RPMI8226 (cell line): Measurements from ENCODE around the gene HS3ST5.

Experiments
- DNase-seq: peaks from one replicate; pipeline ENCODE4 v3.0.0-alpha.2; 2015

HS3ST5 gene

DNA sequence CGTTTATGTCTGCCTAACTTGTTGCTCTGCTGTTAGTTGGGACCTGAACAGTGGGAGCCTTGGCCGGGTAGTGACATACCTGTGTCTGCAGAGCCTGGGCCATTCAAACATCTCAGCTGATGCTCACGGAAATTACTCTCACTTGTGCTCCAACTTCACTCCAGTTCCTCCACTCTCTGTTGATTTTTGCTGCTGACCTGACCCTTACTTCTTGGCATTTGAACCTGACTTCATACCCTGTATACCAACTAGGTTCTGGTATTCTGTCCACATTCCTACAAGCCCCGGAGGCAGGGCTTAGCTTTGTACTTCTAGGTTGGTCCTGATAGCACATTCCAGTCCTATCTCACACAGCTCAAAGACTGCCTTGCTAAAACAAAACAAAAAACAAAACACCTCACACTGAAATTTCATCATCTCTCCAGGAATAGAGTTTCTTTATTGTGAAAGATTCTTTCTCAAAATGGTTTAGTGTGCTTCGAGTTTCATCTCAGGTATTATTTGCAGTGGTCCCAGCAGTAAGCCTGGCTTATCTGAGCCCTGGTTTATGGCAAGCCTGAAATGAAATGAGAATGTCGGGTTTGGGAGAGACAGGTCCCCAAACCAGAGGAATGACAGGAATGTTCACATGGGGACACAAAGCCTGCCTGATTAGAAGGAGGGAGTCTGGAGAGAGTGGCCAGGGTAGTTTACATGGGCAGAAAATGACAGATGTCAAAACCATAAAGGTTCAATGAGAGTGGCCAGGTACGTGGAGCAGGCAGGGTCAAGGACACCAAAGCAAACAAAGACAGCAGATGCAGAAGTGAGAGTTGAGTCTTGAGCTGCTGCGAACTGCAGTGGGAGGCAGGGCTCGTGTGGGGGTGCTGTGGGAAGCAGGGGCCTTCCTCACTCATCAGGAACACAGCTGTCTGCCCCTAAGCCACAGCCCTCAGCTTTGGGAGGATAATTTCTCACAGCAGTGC is 197.7 kb downstream of the HS3ST5 start:
- no peak for DNase-seq

DNA sequence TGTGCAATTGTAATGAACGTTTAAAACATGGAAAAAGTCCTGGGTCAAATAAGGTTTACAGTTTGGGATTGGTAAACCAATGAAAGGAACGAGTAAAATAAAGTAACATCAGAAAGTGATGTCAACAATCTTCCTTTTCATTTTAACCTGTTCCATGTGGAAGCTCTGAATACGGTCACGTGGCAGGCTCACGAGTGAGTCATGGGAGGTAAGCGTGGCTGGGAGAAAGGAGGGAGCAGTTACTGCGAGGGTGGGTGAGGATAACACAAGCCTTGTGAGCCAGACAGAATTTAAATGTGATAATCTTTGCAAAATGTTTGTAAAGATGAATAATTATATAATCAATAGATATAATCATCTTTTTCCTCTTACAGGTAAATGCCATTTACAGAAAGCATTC is 200.6 kb downstream of the HS3ST5 start:
- DNase-seq: no peak

DNA sequence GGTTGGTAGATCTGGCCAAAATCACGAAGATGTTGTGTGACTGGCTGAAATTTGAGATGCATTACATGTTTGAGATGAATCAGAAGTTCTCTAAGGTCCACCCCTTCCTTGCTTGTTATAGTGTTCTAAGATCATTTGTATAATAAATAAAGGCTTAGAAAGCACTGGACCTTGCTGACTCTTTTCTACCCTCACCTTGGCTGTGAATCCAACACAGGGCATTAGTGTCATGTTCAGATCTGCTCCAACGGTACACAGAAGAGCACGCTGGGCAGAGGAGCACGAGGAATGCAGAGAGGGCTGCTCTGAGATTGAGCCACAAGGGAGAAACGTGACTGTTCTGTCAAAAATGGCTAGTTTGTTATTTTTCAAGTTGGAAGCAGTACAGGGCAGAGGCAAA is 202.4 kb downstream of the HS3ST5 start:
- DNase-seq: no peak

DNA sequence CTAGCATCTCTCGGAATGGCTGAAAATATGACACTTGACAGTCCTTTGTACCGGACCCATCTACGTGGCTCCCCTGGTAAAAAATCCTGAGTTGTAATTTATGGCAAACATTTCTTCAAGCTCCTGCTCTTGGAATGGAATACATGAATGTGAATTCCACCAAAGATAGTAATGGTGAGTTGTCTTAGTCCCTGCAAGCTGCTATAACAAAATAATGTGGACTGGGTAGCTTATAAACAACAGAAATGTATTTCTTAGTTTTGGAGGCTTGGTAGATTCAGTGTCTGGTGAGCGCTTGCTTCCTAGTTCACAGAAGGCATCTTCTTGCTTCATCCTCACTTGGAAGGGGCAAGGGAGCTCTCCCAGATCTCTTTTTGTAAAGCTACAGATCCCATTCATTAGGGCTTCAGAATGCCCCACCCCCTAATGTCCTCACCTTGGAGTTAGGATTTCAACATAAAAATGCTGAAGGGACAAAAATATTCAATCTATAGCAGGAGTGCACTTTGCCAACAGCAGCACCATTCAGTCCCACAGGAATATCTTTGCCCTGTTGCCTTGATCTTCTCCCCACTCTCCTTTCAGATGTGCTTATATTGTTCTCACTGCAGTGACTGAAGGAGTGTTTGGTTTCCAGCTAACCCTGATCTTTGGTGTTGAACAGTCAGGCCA is 204.1 kb downstream of the HS3ST5 start:
- no peak for DNase-seq

DNA sequence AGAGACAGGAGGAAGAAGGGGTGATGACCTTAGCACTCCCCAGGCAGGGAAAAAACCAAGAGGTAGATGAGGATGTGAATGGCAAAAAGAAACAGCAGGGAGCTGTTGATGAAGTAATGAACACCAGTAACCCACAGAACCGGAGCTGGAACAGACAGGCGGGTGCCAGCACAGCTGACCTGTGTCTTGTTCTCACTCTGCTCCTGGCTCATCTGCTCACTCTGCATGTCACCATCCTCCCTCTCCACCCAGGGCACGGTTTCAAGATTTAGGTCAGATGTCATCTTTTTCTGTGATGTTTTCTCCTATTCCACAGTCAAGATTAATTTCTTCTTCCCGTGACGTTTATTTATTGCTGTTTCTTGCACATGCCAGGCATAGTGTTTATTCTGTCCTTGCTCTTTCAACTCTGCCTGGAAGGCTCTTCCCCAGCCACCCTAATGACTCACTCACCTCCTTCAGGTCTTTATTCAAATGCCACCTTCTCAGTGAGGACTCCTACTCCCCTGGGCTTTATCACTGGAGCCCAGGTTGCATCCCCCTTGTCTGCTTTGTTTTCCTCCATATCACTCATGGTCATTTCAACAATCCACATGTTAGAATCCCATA is 207.4 kb downstream of the HS3ST5 start:
- DNase-seq: no peak

DNA sequence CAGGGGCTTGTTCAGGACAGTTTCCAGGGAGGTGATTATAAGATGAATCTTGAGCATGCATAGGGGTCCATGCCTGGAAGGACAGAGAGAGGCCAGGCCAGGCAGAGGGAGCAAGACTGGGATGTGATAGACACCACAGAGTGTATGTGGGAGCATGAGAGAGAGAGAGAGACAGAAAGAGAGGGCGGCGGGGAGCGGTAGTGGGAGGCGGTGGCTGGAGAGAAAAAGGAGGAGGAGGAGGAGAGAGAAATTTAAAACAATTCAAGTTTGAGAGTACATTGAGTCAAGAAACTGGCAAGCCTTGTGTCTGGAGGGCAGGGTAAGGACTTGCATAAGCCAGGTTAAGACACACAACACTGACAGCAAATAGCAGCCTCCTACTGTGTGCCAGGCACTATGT is 209.0 kb downstream of the HS3ST5 start:
- no peak for DNase-seq

DNA sequence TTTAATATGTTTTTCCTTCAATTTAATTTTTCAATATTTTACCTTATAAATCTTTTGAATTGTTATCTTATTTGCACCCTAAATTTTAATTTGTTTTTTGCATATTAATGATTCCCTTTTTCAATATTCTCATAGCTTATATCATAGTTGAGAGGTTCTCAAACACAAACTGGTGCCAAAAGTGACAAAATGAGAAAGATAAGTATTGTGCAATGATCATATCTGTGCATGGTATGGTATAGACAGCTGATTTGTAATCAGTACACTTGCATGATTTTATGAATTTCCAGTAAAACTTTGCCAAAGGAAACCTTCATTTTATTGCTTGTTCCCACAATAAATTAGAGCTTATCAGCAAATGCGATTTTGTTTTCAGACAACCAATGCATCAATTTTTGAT is 210.9 kb downstream of the HS3ST5 start:
- DNase-seq: no peak

DNA sequence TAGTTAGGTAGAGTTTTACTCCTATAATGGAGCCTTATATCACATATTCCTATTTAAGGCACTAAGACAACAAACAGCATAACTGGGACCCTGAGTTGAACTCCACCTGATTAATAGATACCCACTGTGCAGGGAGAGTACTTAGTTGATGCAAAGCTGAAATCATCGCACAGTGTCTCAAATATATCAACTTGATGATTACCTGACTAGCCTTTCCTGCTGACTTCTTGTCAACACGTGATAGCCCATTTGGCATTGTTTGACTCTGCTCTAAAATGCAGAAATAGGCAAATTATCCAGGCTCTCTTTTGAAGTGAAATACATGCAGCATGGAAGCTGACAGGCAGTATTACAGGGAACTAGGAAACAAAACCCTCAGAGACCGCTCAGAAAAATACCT is 217.2 kb downstream of the HS3ST5 start:
- no peak for DNase-seq

DNA sequence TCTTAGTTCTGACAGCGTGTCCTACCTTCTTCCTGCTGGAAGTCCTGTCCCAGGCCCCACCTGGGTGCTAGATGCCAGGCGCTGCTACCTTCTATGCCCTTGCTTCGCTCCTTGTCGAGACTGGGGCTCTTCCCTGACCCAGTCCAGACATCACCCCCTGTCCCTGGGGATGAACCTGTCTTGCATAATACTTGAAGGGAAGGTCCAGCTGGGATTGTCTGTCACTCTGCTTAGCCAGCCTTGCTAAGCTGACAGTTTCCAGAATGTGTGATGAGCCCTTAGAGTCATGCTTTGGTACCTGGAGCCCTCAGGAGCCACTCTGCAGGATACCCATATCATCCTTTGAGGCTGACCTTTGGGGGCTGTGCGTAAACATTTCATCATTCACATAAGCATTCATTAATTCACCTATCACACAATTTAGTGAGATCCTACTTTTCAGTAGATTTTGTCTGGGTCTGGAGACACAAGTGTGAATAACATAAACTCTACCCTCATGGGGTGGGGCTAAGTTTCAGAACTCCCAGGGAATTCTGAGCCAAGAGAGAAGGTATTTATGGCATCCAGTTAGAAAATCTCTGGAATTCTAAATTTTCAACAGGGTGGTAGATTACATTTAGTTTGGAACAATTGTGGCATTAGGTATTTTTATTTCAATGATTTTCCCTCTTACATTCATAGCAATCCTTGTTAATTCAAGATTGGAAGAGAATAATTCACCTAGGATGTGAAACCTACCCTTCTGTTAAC is 220.7 kb downstream of the HS3ST5 start:
- no peak for DNase-seq

DNA sequence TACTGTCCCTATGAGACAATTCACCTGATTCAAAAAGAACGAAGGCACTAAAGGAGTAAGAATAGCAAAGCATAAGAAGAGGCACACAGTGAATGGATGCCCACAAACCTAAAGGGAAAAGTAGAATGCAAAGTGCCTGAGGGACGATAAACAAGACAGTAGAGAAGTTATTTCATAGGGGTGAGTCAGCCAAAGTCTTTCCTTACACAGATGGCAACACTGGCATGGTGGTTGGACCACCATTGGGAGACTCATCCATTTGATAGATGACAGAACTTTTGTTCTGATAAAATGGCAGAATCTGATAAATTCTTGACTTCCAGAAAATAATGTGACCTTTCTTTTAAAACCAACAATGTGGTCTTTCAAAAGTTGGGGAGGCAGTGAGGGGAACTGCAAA is 223.8 kb downstream of the HS3ST5 start:
- no peak for DNase-seq

DNA sequence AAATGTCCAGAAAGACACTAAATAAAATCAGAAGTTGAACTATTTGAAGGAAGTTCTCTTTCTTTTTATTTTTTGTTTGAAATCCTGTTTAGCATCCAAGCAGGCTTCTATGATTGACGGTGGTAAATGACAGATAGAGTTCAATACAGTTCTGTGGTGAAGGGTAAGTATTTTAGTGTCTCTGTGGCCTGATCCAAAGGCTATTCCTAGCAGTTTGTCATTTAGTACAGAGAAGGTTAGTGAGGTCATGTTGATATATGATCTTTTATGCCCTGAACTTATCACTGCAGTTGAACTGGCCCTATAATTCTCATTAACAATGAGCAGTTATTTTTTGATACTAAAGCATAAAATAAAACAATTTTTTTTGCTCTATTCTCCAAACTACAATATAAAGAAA is 227.2 kb downstream of the HS3ST5 start:
- DNase-seq: no peak

DNA sequence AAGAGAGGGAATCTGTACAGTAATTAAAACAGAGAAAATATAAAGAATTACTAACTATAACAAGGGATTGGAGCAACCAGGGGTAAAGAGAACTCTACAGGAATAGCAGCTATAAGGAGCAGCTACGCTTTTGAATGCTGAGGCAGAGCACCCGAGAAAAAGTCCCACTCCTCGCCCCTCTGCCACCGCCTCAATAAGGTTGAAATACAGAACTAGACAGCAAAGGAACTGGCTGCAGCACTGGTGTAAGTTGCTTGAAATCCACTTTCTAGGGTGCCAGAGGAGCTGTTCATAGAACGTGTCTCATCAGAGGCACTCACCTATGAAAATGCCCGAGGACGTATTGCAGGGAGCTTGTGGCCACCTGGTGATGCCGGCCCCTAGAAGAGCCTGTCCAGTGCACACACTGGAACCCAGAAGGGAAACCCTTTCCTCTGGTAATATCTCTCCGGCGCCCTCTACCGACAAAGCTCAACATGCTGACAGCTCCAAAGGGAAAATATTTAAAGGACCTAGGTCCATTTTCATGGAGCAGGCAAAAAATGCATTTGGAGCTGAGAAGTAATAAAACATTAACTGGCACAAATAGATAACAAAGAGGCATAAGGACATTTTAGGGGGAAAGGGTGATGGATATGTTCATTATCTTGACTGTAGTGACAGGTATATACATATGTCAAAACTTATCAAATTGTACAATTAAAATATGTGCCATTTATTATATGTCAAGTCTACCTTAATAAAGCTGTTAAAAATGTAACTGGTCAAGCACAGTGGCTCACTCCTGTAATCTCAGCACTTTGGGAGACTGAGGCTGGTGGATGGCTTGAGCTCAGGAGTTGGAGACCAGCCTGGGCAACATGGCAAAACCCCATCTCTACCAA is 234.5 kb downstream of the HS3ST5 start:
- peak; percentile 57 for DNase-seq

DNA sequence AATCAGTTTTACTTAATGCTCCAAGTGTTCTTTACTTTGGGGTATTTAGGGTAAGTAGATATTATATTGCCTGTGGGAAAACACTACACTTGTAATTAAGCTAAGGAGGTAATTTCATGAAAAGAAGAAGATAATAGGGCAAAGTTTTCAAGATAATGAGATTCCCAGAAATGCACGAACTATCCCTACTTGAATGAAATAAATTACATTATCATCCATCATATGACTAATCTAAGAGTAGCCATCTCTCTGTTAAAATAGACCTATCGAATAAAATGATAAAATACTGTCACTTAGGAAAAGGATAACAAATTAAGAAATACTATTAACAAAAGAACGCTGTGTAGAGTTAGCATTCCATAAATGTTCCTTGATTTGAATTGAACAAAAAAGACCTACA is 236.8 kb downstream of the HS3ST5 start:
- no peak for DNase-seq

DNA sequence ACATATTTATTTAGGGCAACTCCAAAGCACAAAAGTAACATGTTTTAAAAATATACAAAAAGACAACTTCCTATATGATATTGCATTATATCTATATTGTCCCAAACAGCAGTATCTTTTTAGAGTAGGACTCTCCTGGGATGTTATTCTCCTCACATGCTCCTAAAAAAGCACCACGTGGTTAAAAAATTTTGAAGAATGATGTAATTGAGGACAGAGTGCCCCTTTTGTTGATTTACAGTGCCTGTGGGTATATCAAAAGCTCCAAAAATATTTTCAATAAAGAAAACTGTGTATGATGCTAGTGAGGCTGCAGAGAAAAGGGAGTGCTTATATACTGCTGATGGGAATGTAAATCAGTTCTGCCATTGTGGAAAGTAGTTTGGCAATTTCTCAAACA is 241.6 kb downstream of the HS3ST5 start:
- no peak for DNase-seq

DNA sequence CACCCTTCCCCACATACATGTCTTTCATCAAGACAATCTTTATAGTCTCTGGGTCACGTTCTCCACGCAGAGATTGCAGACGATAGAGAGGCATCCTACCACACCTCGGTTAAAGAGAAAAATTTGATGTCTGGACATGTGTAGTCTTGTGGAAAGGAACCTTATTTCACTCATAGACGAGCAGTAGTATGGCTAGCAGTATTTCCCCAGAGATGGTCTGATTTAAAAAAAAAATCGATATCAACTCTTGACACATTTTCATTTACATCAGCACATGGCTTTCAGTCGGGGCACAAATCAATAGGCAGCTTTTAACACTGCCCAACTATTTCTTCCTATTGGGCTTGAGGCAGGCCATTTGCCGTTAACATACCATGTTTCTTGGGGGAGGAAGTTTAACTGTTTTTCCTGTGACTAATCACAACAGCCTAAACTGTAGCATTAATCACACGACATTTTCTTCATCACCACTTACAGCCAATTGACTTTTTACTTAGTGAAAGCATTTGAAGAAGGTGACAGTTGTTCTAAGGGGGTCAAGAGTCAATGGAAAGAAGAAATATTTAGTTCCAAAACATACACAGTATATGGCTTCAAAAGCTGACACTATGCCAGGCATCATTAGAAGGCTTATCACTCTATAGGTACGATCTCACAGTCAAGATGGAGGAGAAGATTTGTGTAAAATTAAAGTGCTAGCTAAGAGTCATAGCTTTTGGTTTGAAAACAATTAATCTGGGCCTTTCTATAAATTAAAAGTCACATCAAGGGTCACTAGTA is 242.4 kb downstream of the HS3ST5 start:
- no peak for DNase-seq

DNA sequence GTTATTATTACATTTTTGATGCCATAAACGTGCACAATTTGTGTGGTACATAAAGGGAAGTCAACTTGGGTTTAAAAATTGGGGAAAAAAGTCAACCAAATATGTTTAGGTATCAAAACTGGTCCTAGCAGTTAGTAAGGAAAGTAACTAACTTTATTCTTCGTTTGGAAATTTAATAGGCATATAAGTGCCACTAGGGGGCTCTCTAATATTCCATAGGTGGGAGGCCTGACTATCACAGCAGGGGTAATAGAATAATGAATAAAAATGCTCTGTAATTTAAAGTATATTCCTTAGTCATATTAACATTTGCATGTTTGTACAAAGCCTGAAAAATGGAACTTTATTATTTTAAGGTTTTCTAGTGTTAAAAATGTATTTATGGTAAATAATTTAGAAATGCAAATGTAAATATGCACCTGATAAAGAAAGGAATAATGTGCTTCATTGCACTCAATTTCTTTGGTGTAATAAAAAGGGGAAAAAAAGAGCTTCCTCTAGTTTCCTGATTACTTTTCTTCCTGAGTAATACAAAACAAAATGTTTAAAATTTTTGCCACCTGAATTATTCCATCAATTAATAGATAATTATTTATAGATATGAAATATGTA is 246.2 kb downstream of the HS3ST5 start:
- DNase-seq: peak; percentile 55

DNA sequence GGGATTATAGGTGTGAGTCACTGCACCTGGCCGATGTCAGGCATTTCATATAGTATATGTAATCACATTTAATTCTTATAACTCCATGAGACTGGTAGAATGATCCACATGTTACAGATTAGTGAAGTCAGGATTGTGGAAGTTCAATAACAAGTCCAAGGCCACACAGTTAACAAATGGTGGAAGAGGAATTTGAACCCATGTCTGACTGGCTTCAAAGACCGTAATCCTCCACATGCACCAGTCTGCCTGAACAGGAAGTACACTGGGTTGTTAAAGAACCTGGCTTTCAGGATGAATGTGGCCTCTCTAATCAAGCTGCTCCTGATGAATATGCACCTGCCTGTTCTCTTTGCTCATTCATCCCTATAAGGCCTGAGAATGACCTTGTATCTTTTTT is 249.9 kb downstream of the HS3ST5 start:
- DNase-seq: no peak

DNA sequence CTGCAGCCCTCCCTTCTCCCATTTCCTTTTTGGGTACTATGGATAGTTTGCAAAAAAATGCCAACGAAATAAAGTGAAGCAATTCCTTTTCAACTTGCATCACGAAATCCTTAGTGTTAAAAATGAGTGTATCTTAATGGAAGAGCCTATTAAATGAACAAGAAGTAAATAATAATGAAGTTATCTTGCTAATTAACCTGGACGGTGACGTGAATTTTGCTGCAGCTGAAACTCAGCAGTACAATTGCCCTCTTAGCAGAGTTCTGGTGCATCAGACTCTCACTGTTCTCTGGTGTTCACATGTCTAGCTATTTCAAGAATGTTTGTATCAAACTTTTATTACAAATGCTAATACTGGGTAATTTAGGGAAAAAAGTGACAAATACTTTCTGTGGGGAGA is 252.2 kb downstream of the HS3ST5 start:
- no peak for DNase-seq

DNA sequence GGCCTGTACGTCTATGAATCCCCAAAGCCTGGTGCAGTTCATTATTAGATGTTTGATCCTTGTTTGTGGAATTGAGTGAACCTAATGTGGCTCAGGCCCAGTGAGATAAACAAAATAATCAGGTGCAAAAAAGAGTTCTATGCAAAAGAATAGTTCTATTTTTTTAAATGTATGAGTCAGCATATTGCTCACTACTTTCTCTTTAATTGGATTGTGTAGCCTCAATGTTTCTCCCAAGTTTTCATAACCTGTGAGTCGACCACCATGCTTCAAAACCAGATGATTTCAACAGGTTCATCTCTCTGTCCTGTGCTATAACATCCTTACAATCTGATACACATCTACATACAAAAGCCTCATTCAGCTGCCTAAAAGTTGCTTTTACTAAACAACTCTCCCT is 255.3 kb downstream of the HS3ST5 start:
- no peak for DNase-seq

DNA sequence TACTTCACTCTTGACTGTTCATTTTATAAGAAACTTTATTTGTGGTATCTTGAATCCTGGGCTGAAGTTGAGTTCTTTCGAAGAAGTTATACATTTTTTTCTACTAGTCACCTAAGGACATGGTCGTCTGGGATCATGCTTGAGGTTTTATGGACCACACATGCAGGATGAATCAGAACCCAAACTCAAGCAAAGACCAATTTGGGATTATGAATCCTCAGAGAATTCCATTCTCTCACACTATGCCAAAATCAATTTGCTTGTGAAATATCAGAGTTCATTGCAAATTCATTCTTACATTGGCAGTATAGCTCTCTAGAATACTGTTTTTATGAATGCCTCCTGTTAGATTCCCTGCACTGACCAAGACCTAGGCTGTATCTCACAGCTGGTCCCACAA is 257.6 kb downstream of the HS3ST5 start:
- DNase-seq: no peak

DNA sequence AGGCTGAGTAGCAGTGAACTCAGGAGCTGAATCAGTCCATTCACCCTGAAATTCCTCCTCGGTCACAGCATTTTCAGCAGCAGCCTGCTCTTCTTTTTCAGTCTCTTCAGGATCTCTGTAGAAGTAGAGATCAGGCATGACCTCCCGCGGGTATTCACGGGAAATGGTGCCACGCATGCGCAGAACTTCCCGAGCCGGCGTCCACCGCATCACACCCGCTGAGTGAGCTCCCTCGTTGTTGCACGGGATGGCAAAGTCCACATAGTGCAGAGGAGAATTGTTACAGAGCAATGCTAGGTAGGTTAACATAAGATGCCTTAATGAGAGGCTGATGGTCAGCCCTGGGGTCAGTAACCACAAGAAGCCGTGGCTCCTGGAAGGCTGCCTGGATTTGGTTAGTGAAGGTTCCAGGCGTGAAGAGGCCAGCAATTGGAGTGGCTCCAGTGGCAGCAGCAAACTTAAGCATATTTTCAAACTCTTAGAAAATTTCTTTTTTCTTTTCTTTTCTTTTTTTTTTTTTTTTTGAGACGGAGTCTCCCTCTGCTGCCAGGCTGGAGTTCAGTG is 258.4 kb downstream of the HS3ST5 start:
- DNase-seq: no peak
